ENCODE results near the gene PCCA. TPM values are rescaled to one million over a fixed set of nuclear protein-coding genes. Genes with fewer than 3 reads are reported as not detected.

PCCA gene
- total and polyA plus RNA-seq, 2 of the 13 experiments (the other 11 are each of a cell fraction or from before 2014, with no cell fraction given) = 15.0 to 32.2 TPM

GRCh38 chr13:100381595-100382224, 292.8 kb downstream of the PCCA start (continued):
- TF ChIP-seq ZBTB14 (CRISPR knock-in tag; IDR thresholded peaks at IDR 0.05) (no peak), PRPF4 (IDR thresholded peaks at IDR 0.05; ENCODE audit: low read depth, low read length, poor library complexity, severe bottlenecking) (no peak), ZBTB7B (CRISPR knock-in tag; IDR thresholded peaks at IDR 0.05) (no peak), NFRKB (IDR thresholded peaks at IDR 0.05) (no peak), USF2 (IDR thresholded peaks at IDR 0.05; ENCODE audit: low read depth, low read length) (no peak), USF2 (CRISPR knock-in tag; IDR thresholded peaks at IDR 0.05; ENCODE audit: borderline replicate concordance) (no peak), EP300 (IDR thresholded peaks at IDR 0.05; ENCODE audit: low read depth in 2 of 2, low read length in 2 of 2) (no peak), EP300 (CRISPR knock-in tag; IDR thresholded peaks at IDR 0.05; ENCODE audit: borderline replicate concordance) (no peak), FLYWCH1 (CRISPR knock-in tag; IDR thresholded peaks at IDR 0.05) (no peak), MLXIP (CRISPR knock-in tag; IDR thresholded peaks at IDR 0.05; ENCODE audit: borderline replicate concordance) (no peak), HDAC2 (CRISPR knock-in tag; IDR thresholded peaks at IDR 0.05) (no peak)
